Karpas-422 (cell line): Measurements from ENCODE around the gene LRRC4B. TPM values are rescaled to one million over a fixed set of nuclear protein-coding genes. Genes with fewer than 3 reads are reported as not detected.

Source experiments
- DNase-seq: peaks from one replicate; pipeline ENCODE4 v3.0.0-alpha.2; 2015
- H2AFZ ChIP-seq: fragments of 200-600 bp; sonication (generic); 2 replicates; pipeline ENCODE4 v1.6.1; 2014; ENCODE audit warnings: antibody characterized with exemption, low read length, mixed read lengths
- H3K27ac ChIP-seq: fragments of 200-600 bp; sonication (generic); 2 replicates; pipeline ENCODE4 v1.5.1; 2014; ENCODE audit warnings: mild to moderate bottlenecking, low read length, moderate library complexity
- H3K27me3 ChIP-seq: fragments of 200-600 bp; sonication (generic); 2 replicates; pipeline ENCODE4 v1.6.1; 2014; ENCODE audit warnings: low read length, mixed read lengths
- H3K36me3 ChIP-seq: fragments of 200-600 bp; sonication (generic); 2 replicates; pipeline ENCODE4 v1.6.1; 2014; ENCODE audit warnings: low read length, mixed read lengths; ENCODE audit not compliant: insufficient read depth
- H3K4me1 ChIP-seq: fragments of 200-600 bp; sonication (generic); 2 replicates; pipeline ENCODE4 v1.6.1; 2014; ENCODE audit warnings: mild to moderate bottlenecking, low read length, mixed read lengths
- H3K4me2 ChIP-seq: fragments of 200-600 bp; sonication (generic); 2 replicates; pipeline ENCODE4 v1.6.1; 2014; ENCODE audit warnings: low read length, low read depth, mild to moderate bottlenecking; ENCODE audit not compliant: poor library complexity, severe bottlenecking
- H3K4me3 ChIP-seq: fragments of 200-600 bp; sonication (generic); 2 replicates; pipeline ENCODE4 v1.5.1; 2014; ENCODE audit warnings: mild to moderate bottlenecking, antibody characterized with exemption, low read length, mixed read lengths
- H3K79me2 ChIP-seq: fragments of 200-600 bp; sonication (generic); 2 replicates; pipeline ENCODE4 v1.6.1; 2014; ENCODE audit warnings: mild to moderate bottlenecking, low read length, mixed read lengths
- H3K9ac ChIP-seq: fragments of 200-600 bp; sonication (generic); 2 replicates; pipeline ENCODE4 v1.6.0; 2014; ENCODE audit warnings: low read length
- H3K9me2 ChIP-seq: fragments of 200-600 bp; sonication (generic), shearing (Covaris generic); replicated peaks from 2 replicates; pipeline ENCODE4 v1.6.0; 2014; ENCODE audit warnings: mild to moderate bottlenecking, low read length, moderate library complexity; ENCODE audit not compliant: insufficient read depth
- H3K9me3 ChIP-seq: fragments of 300-700, 200-600 bp; sonication (generic); 2 replicates; pipeline ENCODE4 v1.6.1; 2014; ENCODE audit warnings: low read length, mixed read lengths
- H4K20me1 ChIP-seq: fragments of 200-600 bp; sonication (generic); 2 replicates; pipeline ENCODE4 v1.6.1; 2014; ENCODE audit warnings: mild to moderate bottlenecking, antibody characterized with exemption, low read length, low read depth; ENCODE audit not compliant: insufficient read depth
- total RNA-seq: library from RNA; depleted of rRNA; stranded (reverse); fragments of >200 nt; shearing (Covaris generic); gene quantifications from 2 replicates; pipeline ENCODE4 v1.2.3, GENCODE V29; 2014; ENCODE audit warnings: low replicate concordance

Gene LRRC4B
- total RNA-seq, 1 experiment from 2014 or later, result not detected

- H3K27ac ChIP-seq, result no peak overlapping the region
- no peak overlapping the region for H3K4me3 ChIP-seq
- H3K36me3 ChIP-seq, result no peaks in the 10 kb centered on the region
- no peaks in the 10 kb centered on the region for H4K20me1 ChIP-seq
- H3K9me2 ChIP-seq, result no peaks in the 10 kb centered on the region
- H3K27me3 ChIP-seq, result no peaks in the 10 kb centered on the region
- no peak for DNase-seq
- H3K4me2 ChIP-seq, result no peak overlapping the region
- no peaks in the 10 kb centered on the region for H3K9me3 ChIP-seq
- H3K4me1 ChIP-seq, result peaks cover 15% of the 10 kb centered on the region
- no peak overlapping the region for H3K9ac ChIP-seq
- H2AFZ ChIP-seq, result no peak overlapping the region
- H3K79me2 ChIP-seq, result no peaks in the 10 kb centered on the region
These were observed 73.2 kb downstream of the LRRC4B start for GRCh38 chr19:50495020-50495531.

GRCh38 chr19:50494186-50495019 is 73.8 kb downstream of the LRRC4B start:
- no peaks in the 10 kb centered on the region for H3K9me2 ChIP-seq
- no peak overlapping the region for H3K27ac ChIP-seq
- no peaks in the 10 kb centered on the region for H3K79me2 ChIP-seq
- H3K27me3 ChIP-seq, result no peaks in the 10 kb centered on the region
- no peak overlapping the region for H2AFZ ChIP-seq
- no peak overlapping the region for H3K4me2 ChIP-seq
- no peak overlapping the region for H3K9ac ChIP-seq
- no peaks in the 10 kb centered on the region for H4K20me1 ChIP-seq
- no peak overlapping the region for H3K4me3 ChIP-seq
- no peaks in the 10 kb centered on the region for H3K9me3 ChIP-seq
- no peaks in the 10 kb centered on the region for H3K36me3 ChIP-seq
- DNase-seq, result no peak
- peaks cover 10% of the 10 kb centered on the region for H3K4me1 ChIP-seq

- DNase-seq, result no peak
- Histone ChIP-seq H3K9ac (no peak overlapping the region), H3K36me3 (no peaks in the 10 kb centered on the region)
These were observed 75.1 kb downstream of the LRRC4B start for GRCh38 chr19:50493171-50493570.

GRCh38 chr19:50492303-50493052 is 75.8 kb downstream of the LRRC4B start:
- H3K4me2 ChIP-seq, result peak overlapping the region; percentile 4
- H3K36me3 ChIP-seq, result no peaks in the 10 kb centered on the region
- peak; percentile 80 for DNase-seq
- H2AFZ ChIP-seq, result no peak overlapping the region
- H3K9me2 ChIP-seq, result no peaks in the 10 kb centered on the region
- no peaks in the 10 kb centered on the region for H3K9me3 ChIP-seq
- H4K20me1 ChIP-seq, result 0 out of 2 replicates have a peak, but pooled peaks cover under 1% of the 10 kb centered on the region
- H3K27ac ChIP-seq, result no peak overlapping the region
- peaks cover 10% of the 10 kb centered on the region for H3K4me1 ChIP-seq
- H3K79me2 ChIP-seq, result no peaks in the 10 kb centered on the region
- H3K9ac ChIP-seq, result no peak overlapping the region; the same call in 1 of the 2 replicates
- no peak overlapping the region for H3K4me3 ChIP-seq
- H3K27me3 ChIP-seq, result no peaks in the 10 kb centered on the region

More at GRCh38 chr19:50493171-50493570, 75.1 kb downstream of the LRRC4B start:
- Histone ChIP-seq H3K79me2 (no peaks in the 10 kb centered on the region), H3K27me3 (no peaks in the 10 kb centered on the region), H3K4me2 (no peak overlapping the region), H2AFZ (no peak overlapping the region), H3K27ac (no peak overlapping the region), H4K20me1 (no peaks in the 10 kb centered on the region), H3K9me2 (no peaks in the 10 kb centered on the region), H3K4me3 (no peak overlapping the region), H3K4me1 (peaks cover 10% of the 10 kb centered on the region), H3K9me3 (no peaks in the 10 kb centered on the region)

- Histone ChIP-seq H3K36me3 (no peaks in the 10 kb centered on the region), H3K9me3 (peaks cover 7% of the 10 kb centered on the region)
These were observed 77.2 kb downstream of the LRRC4B start for GRCh38 chr19:50490991-50491472.

GRCh38 chr19:50490411-50490811 is 77.8 kb downstream of the LRRC4B start:
- H3K36me3 ChIP-seq, result no peaks in the 10 kb centered on the region; the same call in 1 of the 2 replicates
- DNase-seq, result no peak
- no peaks in the 10 kb centered on the region for H3K9me2 ChIP-seq
- H3K27ac ChIP-seq, result no peak overlapping the region
- H3K9ac ChIP-seq, result no peak overlapping the region
- no peak overlapping the region for H2AFZ ChIP-seq
- no peak overlapping the region for H3K4me3 ChIP-seq
- no peaks in the 10 kb centered on the region for H3K79me2 ChIP-seq
- H4K20me1 ChIP-seq, result 0 out of 2 replicates have a peak, but pooled peaks cover 4% of the 10 kb centered on the region
- H3K27me3 ChIP-seq, result no peaks in the 10 kb centered on the region
- peaks cover 13% of the 10 kb centered on the region for H3K9me3 ChIP-seq
- no peak overlapping the region for H3K4me2 ChIP-seq
- peaks cover 10% of the 10 kb centered on the region for H3K4me1 ChIP-seq

More at GRCh38 chr19:50490991-50491472, 77.2 kb downstream of the LRRC4B start:
- DNase-seq, result no peak
- no peaks in the 10 kb centered on the region for H3K9me2 ChIP-seq
- peaks cover 10% of the 10 kb centered on the region for H3K4me1 ChIP-seq
- no peak overlapping the region for H3K4me2 ChIP-seq
- no peak overlapping the region for H3K27ac ChIP-seq
- H4K20me1 ChIP-seq, result 0 out of 2 replicates have a peak, but pooled peaks cover 4% of the 10 kb centered on the region
- no peak overlapping the region for H3K4me3 ChIP-seq
- H2AFZ ChIP-seq, result no peak overlapping the region
- H3K27me3 ChIP-seq, result no peaks in the 10 kb centered on the region
- no peak overlapping the region for H3K9ac ChIP-seq
- no peaks in the 10 kb centered on the region for H3K79me2 ChIP-seq

- Histone ChIP-seq H3K4me2 (no peak overlapping the region), H3K27me3 (no peaks in the 10 kb centered on the region), H3K4me1 (peaks cover 10% of the 10 kb centered on the region)
These were observed 78.7 kb downstream of the LRRC4B start for GRCh38 chr19:50489461-50490011.

More at GRCh38 chr19:50489461-50490011, 78.7 kb downstream of the LRRC4B start:
- DNase-seq, result no peak
- Histone ChIP-seq H2AFZ (no peak overlapping the region), H3K79me2 (no peaks in the 10 kb centered on the region), H3K4me3 (no peak overlapping the region), H3K9me3 (peaks cover 20% of the 10 kb centered on the region), H4K20me1 (0 out of 2 replicates have a peak, but pooled peaks cover 4% of the 10 kb centered on the region), H3K27ac (no peak overlapping the region), H3K36me3 (peaks cover 4% of the 10 kb centered on the region; the same call in 1 of the 2 replicates), H3K9me2 (no peaks in the 10 kb centered on the region), H3K9ac (no peak overlapping the region)
